Lower leg skin (tissue), 3 donors: ENCODE data around the gene CADM4.

Source experiments
- POLR2A ChIP-seq, 2 donors: fragments of 450-650 bp; IDR thresholded peaks; one replicate each; pipeline ENCODE4 v1.6.1; 2016 to 2017; ENCODE audit warnings: antibody characterized with exemption in 2 of 2, mild to moderate bottlenecking in 1 of 2, moderate library complexity in 1 of 2
- TF ChIP-seq, protein P1 (sequence below), 3 donors: fragments of 450-650 bp; IDR thresholded peaks; one replicate each; pipeline ENCODE4 v1.5.1; 2016; ENCODE audit warnings: antibody characterized with exemption in 3 of 3, mild to moderate bottlenecking in 3 of 3, moderate library complexity in 2 of 3

DNA sequence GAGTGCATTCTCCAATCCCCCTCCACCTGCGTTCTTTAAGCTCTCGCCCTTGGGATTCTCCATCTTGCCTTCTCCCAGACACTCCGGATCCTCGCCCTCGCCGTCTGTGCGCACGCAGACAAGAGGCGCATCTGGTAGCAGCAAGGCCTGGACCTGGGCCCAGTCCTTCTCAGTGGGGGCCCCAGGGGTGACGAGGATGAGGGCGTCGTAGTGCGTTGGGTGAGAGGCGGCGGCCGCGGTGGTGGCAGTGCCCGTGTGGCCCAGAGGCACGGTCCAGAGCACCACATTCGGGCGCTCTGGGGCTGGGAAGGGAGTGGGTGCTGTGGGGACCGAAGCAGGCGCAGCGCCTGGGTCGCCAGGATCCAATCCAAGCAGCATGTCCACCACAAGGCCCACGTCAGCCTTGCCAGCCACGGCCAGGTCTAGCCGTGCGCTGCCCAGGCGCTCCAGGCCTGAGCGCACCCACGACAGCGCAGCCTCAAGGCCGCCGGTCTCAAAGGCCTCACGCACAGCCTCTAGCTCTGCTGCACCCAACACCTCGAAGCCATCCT, 46.8 kb downstream of the CADM4 start:
- TF ChIP-seq, protein P1, sequence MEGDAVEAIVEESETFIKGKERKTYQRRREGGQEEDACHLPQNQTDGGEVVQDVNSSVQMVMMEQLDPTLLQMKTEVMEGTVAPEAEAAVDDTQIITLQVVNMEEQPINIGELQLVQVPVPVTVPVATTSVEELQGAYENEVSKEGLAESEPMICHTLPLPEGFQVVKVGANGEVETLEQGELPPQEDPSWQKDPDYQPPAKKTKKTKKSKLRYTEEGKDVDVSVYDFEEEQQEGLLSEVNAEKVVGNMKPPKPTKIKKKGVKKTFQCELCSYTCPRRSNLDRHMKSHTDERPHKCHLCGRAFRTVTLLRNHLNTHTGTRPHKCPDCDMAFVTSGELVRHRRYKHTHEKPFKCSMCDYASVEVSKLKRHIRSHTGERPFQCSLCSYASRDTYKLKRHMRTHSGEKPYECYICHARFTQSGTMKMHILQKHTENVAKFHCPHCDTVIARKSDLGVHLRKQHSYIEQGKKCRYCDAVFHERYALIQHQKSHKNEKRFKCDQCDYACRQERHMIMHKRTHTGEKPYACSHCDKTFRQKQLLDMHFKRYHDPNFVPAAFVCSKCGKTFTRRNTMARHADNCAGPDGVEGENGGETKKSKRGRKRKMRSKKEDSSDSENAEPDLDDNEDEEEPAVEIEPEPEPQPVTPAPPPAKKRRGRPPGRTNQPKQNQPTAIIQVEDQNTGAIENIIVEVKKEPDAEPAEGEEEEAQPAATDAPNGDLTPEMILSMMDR (IDR thresholded peaks at IDR 0.05): no peak
- TF ChIP-seq POLR2A (IDR thresholded peaks at IDR 0.05): no peak
